Tibial nerve (tissue), 4 donors: ENCODE results near the gene SRA1. TPM values are rescaled to one million over a fixed set of nuclear protein-coding genes. Genes with fewer than 3 reads are reported as not detected.

Experiments
- DNase-seq, 2 donors: peaks; one replicate each; pipeline ENCODE4 v3.0.0-alpha.2; 2019; ENCODE audit warnings: low spot score in 2 of 2
- H3K27ac ChIP-seq, 4 donors: fragments of 200-600 bp; sonication (generic) in 3 of 4; one replicate each; pipeline ENCODE4 v1.5.1; 2017 to 2019; ENCODE audit warnings: mild to moderate bottlenecking in 1 of 4
- H3K27me3 ChIP-seq, 2 donors: fragments of 200-600 bp; sonication (generic) in 1 of 2; one replicate each; pipeline versions ENCODE4 v1.5.1 to v1.6.0; 2017 to 2019
- H3K36me3 ChIP-seq, 3 donors: fragments of 200-600 bp; sonication (generic); one replicate each; pipeline ENCODE4 v1.5.1; 2018 to 2019
- H3K4me1 ChIP-seq, 4 donors: fragments of 200-600 bp; sonication (generic) in 3 of 4; one replicate each; pipeline ENCODE4 v1.5.1; 2017 to 2019
- H3K4me3 ChIP-seq, 4 donors: fragments of 200-600 bp; sonication (generic) in 3 of 4; one replicate each; pipeline ENCODE4 v1.5.1; 2017 to 2019; ENCODE audit warnings: mild to moderate bottlenecking in 1 of 4, moderate library complexity in 1 of 4
- H3K9me3 ChIP-seq, 4 donors: fragments of 200-600 bp; sonication (generic) in 3 of 4; one replicate each; pipeline ENCODE4 v1.5.1; 2017 to 2019
- CTCF ChIP-seq, 5 experiments: fragments of 200-600 bp in 3 of 5; fragments of 450-650 bp in 2 of 5; sonication (generic) in 3 of 5; IDR thresholded peaks; one replicate each; pipeline ENCODE4 v1.5.1; 2016 to 2019; ENCODE audit warnings: antibody characterized with exemption in 5 of 5, mild to moderate bottlenecking in 3 of 5, moderate library complexity in 2 of 5
- EP300 ChIP-seq, 2 donors: sonication (generic); formaldehyde crosslinking; IDR thresholded peaks; one replicate each; pipeline ENCODE4 v1.6.1; 2017; ENCODE audit warnings: antibody characterized with exemption in 2 of 2, mild to moderate bottlenecking in 1 of 2
- POLR2A ChIP-seq, 2 donors: fragments of 450-650 bp; IDR thresholded peaks; one replicate each; pipeline ENCODE4 v1.6.1; 2017; ENCODE audit warnings: antibody characterized with exemption in 2 of 2, mild to moderate bottlenecking in 2 of 2, moderate library complexity in 2 of 2
- WGBS, 2 donors: methylation state at CpG; one replicate each; pipeline ENCODE4 v1.1.5; 2018; 5-methylcytosine and 5-hydroxymethylcytosine counted together
- total RNA-seq, 4 donors: library from RNA; depleted of rRNA; stranded (reverse); fragments of >200 nt; gene quantifications; one replicate each; pipeline ENCODE4 v1.1.0, GENCODE V29; 2016

SRA1 gene
- total RNA-seq, 4 donors from 2014 or later = 16.6 to 23.7 (median 19.2) TPM

GRCh38 chr5:140553657-140554056 lies 3.6 kb downstream of the SRA1 start:
- H3K9me3 ChIP-seq = no peaks in the 10 kb centered on the region
- no peak for DNase-seq
- no peak overlapping the region for H3K27ac ChIP-seq
- H3K27me3 ChIP-seq = no peaks in the 10 kb centered on the region
- WGBS, 2 donors = 66 to 76% methylated on average over 2 of the region's 2 CpGs
- no peak overlapping the region for H3K4me3 ChIP-seq
- TF ChIP-seq POLR2A (IDR thresholded peaks at IDR 0.05) = no peak
- TF ChIP-seq CTCF (IDR thresholded peaks at IDR 0.05) = no peak
- no peak for TF ChIP-seq EP300 (IDR thresholded peaks at IDR 0.05)
- peaks cover 0 to 47% (median 26%) of the 10 kb centered on the region in 4 donors for H3K4me1 ChIP-seq
- peaks cover 0 to 46% (median 8%) of the 10 kb centered on the region in 3 donors for H3K36me3 ChIP-seq

- peaks cover 0 to 39% (median 8%) of the 10 kb centered on the region in 3 donors for H3K36me3 ChIP-seq
- no peak overlapping the region for H3K4me3 ChIP-seq
Observed at GRCh38 chr5:140551872-140552271, 5.4 kb downstream of the SRA1 start.

GRCh38 chr5:140550147-140551079 lies 6.9 kb downstream of the SRA1 start:
- Histone ChIP-seq H3K9me3 (no peaks in the 10 kb centered on the region), H3K27ac (peak overlapping the region; percentile 95 to 99 (median 99)), H3K27me3 (no peaks in the 10 kb centered on the region), H3K36me3 (peaks cover 0 to 39% (median 8%) of the 10 kb centered on the region in 3 donors), H3K4me3 (no peak overlapping the region), H3K4me1 (peaks cover 3 to 40% (median 25%) of the 10 kb centered on the region in 4 donors)
- DNase-seq = no peak
- TF ChIP-seq CTCF (IDR thresholded peaks at IDR 0.05) = no peak
- no peak for TF ChIP-seq EP300 (IDR thresholded peaks at IDR 0.05)
- no peak for TF ChIP-seq POLR2A (IDR thresholded peaks at IDR 0.05)
- WGBS, 2 donors = 82 to 90% methylated on average over 11 of the region's 11 CpGs

More at GRCh38 chr5:140551872-140552271, 5.4 kb downstream of the SRA1 start:
- peaks cover under 1 to 49% (median 33%) of the 10 kb centered on the region in 4 donors for H3K4me1 ChIP-seq
- TF ChIP-seq POLR2A (IDR thresholded peaks at IDR 0.05) (no peak), EP300 (IDR thresholded peaks at IDR 0.05) (no peak), CTCF (IDR thresholded peaks at IDR 0.05) (no peak)
- 87 to 89% methylated on average over 4 of the region's 4 CpGs for WGBS, 2 donors
- no peak overlapping the region for H3K27ac ChIP-seq
- H3K27me3 ChIP-seq = no peaks in the 10 kb centered on the region
- H3K9me3 ChIP-seq = no peaks in the 10 kb centered on the region
- DNase-seq = no peak

- no peak overlapping the region for H3K4me3 ChIP-seq
- DNase-seq = peak in 1 of 2 donors; percentile 56
- peaks cover 3 to 32% (median 24%) of the 10 kb centered on the region in 4 donors for H3K4me1 ChIP-seq
- peak overlapping the region; percentile 95 to 99 (median 99) for H3K27ac ChIP-seq
- no peak for TF ChIP-seq CTCF (IDR thresholded peaks at IDR 0.05)
- TF ChIP-seq POLR2A (IDR thresholded peaks at IDR 0.05) = no peak
- TF ChIP-seq EP300 (IDR thresholded peaks at IDR 0.05) = no peak
- 84 to 85% methylated on average over 3 of the region's 3 CpGs for WGBS, 2 donors
- no peaks in the 10 kb centered on the region for H3K9me3 ChIP-seq
- peaks cover 0 to 46% (median 8%) of the 10 kb centered on the region in 3 donors for H3K36me3 ChIP-seq
- no peaks in the 10 kb centered on the region for H3K27me3 ChIP-seq
Observed at GRCh38 chr5:140549237-140550144, 7.8 kb downstream of the SRA1 start.
